ENCODE data around the gene DDX50.
"Not testable (repeated sequence)": the region's sequence is repeated elsewhere in the genome, so short reads cannot be mapped to it uniquely, and the experiment has no call there.

Gene DDX50

DNA sequence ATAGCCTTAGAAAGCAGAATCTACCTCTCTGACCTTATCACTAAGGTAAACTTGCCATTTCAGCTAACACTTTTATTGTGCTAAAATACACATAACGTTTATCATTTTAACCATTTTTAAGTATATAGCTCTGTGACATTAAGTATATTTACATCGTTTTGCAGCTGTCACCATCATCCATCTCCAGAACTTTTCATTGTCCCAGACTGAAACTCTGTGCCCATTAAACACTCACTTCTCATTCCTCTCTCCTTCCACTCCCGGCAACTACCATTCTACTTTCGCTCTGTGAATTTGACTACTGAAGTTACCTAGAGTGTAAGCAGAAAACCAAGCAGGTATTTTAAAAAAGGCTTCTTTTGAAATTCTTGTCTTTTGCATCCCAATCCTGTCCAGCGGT, 1.3 kb downstream of the DDX50 start:
- no peak for DNase-seq

DNA sequence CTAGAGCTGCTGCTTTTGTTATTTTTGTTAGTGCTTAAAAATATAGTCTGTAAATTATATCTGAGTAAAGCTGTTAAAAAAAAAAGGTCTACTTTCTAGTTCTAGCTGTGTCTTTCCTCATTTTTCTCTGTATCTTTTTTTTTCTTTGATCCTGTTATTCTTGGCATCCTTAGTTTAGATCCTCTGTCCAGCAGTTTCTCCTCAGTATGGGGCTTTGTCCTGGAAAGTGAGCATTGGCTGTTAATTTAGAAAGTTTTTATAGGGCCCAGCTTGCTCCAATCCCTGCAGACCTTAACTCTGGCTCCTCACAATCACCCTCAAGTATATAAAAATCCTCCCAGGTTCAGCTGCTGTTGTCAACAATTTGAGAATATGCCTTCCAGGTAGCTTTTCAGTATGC, 23.5 kb downstream of the DDX50 start:
- no peak for DNase-seq

DNA sequence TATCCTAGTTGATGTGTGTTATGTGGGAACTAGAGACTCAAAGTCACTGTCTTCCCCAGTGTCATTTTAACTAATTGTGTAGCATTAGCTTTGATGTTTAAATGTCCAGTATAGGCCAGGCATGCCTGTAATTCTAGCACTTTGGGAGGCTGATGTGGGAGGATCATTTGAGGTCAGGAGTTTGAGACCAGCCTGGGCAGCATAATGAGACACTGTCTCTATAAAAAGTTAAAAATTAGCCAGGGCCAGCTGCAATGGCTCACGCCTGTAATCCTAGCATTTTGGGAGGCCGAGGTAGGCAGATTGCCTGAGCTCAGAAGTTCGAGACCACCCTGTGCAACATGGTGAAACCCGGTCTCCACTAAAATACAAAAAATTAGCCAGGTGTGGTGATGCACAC, 24.4 kb downstream of the DDX50 start:
- DNase-seq = no peak

DNA sequence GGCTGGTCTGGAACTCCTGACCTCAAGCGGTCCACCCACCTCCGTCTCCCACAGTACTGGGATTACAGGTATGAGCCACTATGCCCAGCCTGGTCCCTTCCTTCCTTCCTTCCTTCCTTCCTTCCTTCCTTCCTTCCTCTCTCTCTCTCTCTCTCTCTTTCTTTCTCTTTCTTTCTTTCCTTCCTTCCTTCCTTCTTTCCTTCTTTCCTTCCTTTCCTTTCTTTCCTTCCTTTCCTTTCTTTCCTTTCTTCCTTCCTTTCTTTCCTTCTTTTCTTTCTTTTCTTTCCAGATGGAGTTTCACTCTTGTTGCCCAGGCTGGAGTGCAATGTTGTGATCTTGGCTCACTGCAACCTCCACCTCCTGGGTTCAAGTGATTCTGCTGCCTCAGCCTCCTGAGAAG, 28.0 kb downstream of the DDX50 start:
- not testable (repeated sequence) for DNase-seq

DNA sequence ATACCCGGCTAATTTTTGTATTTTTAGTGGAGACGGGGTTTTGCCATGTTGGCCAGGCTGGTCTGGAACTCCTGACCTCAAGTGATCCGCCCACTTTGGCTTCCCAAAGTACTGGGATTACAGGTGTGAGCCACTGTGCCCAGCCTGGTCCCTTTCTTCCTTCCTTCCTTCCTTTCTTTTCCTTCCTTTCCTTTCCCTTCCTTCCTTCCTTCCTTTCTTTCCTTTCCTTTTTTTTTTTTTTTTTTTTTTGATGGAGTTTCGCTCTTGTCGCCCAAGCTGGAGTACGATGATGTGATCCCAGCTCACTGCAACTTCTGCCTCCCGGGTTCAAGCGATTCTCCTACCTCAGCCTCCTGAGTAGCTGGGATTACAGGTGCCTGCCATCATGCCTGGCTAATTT, 28.8 kb downstream of the DDX50 start:
- DNase-seq = not testable (repeated sequence)

DNA sequence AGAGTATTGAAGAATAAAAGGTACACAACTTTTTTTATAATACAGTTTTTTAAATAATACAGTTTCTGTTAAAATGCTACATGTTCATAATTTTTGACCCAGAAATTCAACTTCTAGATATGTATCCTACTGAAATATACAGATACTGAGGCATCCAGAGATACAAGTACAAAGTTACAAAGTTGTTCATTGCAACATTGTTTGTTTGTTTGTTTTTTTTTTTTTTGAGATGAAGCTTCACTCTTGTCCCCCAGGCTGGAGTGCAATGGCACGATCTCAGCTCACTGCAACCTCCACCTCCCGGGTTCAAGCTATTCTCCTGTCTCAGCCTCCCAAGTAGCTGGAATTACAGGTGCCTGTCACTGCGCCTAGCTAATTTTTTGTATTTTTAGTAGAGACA, 31.7 kb downstream of the DDX50 start:
- not testable (repeated sequence) for DNase-seq

DNA sequence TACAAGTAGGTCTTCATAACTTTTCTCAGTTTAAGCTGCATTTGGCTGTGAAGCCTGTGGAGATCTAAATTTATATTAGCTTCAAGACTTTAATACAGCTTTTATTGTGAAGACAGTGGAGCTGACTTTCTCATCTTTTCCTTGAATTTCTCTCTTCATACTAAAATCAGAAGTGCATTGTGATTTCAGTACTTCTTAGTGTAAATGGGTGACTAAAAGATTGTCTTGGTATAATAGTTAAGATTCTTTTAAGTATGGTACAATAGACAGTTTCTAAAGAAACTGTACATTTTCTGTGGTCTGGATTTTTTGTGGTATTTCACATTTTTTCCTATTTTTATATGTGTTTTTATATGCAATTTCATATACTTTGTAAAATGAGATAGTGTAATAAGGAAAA, 33.9 kb downstream of the DDX50 start:
- DNase-seq = no peak

DNA sequence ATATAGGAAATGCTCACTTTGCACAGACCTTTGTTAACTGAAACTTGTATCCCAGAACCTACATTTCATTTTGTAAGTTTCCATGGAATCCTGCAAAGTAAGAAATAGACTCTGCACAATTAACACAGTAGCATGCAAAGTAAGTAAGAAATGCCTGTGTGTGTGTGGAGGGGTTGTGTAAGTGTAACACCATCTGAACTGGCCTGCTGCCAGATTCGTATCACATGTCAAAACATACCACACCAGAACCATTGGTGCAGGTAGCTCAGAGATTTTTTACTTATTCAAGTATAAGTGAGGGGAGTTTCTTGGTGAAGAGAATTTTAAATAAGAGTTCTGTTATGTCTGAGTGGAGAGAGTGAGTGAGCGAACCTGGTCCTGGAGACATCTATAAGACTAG, 37.0 kb downstream of the DDX50 start:
- DNase-seq = no peak

DNA sequence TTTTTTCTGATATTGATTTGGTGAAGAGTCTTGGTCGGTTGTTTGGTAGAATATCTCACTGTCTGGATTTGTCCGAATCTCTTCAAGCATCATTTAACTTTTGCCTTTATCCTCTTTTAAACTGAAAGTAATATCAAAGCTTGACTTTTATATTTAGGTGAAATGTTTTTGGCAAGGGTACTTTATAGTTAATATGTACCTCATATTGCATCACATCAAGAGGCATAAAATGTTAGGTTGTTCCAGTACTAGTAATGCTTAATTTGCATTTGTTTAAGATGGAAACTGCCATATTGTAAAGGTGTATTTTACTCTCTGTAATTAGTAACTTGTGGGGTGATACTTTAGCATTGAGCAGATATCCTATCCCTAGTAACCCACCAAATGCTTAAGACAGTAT, 37.8 kb downstream of the DDX50 start:
- DNase-seq = no peak

DNA sequence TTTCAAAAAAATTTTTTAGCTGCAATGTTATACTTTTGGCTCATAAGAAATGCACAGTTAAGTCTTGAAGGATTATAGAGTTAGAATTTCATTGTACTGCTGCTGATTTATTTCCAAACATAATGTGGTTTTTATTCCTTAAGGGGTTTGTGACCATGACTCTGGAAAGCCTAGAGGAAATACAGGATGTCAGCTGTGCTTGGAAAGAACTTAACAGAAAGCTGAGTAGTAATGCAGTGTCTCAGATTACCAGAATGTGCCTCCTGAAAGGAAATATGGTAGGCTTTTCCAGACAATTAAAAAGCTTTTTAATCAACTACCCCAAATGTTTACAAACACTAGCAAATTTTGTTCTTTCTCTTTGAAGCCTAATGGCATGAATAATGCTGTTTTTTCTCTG, 39.8 kb downstream of the DDX50 start:
- not testable (repeated sequence) for DNase-seq

DNA sequence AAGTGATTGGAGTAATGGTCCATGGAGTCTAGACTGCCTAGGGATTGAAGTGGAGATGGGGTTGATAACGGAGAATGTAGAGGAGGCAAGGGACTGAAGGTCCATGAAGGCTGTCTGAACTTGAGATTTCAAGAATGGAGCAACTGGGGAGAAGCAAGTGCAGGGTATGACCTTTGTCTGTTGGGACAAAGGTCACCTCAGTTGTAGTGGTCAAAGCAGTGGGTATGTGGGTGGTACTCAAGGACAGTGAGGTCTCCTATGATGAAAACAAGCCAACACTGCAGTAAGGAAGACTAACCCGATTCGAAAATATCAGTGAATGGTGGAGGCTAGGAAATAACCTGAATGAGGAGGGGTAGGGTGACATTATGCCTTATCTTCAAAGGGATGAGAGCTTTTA, 49.5 kb downstream of the DDX50 start:
- DNase-seq = no peak

DNA sequence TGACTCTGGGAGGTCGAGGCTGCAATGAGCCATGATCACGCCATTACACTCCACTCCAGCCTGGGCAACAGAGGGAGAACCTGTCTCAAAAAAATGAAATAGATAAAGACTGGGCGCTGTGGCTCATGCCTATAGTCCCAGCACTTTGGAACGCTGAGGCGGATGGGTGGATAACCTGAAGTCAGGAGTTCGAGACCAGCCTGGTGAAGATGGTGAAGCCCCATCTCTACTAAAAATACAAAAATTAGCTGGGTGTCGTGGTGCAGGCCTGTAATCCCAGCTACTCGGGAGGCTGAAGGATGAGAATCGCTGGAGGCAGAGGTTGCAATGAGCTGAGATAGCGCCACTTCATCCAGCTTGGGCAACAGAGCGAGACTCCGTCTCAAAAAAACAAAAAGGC, 53.8 kb downstream of the DDX50 start:
- no peak for DNase-seq

DNA sequence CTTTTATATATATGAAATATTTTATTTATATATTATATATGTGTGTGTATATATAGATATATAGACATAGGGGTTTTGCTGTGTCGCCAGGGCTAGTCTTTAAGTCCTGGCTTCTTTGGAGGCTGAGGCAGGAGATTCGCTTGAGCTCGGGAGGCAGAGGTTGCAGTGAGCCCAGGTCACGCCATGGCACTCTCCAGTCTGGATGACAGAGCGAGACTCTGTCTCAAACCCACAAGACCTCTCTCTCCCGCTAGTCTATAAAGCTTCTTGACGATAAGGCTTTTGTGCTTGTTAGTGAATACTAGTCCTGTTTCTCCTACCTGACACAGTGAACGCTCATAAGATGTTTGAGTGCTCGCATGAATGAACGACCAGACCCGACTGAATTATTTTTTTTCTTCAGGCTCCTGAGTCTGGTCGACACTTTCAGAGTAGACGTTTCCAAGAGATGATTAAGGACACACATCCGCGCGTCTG, 54.3 kb downstream of the DDX50 start:
- no peak for DNase-seq

DNA sequence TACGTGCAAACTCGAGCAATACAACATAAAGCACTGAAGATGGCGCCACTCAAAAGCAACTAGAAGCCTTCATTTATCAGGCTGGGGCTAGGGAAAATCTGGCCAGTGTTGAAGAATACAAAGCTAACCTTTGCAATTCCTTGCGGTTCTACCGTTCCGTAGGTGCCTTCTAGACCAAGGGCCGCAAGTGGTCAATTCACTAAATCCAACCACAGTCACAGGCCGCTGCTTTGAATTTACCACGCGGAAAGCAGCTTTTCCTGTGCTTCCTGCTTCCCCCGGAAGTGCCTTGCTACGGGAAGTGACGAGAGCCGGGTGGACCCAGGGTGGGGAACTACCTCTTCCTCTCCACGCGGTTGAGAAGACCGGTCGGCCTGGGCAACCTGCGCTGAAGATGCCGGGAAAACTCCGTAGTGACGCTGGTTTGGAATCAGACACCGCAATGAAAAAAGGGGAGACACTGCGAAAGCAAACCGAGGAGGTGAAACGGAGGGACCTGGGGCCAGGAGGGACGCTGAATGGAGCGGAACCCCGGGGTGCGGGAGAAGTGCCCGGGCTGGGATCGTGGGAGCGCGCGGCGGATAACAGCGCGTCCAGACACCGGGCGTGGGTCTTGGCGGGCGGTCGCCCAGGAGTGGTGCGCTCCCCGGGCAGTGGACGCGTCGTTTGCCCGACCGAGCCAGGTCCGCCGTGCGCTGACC, 54.9 kb downstream of the DDX50 start, which contains the start of gene DDX21:
Gene DDX21, plus strand, starts transcription at position 339 of the 701 bp plus-strand sequence. Its CDS starts 56 bp downstream, at position 395.
- peak; percentile 97 for DNase-seq

DNA sequence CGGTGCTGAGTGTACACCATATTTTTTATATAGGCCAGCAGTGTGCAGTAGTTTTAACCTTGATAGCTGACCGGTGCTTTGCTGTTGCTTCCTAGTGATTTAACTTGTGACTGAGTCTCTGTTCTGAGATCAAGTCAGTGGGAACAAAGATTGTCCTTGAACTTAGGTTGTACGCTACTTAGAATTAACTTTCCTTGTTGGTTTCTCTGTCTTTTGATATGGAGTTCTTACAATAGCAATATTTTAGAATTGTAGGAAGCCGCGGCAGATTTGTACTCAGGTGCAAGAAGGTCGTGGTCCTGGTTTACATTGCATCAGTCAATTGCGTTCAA, 56.1 kb downstream of the DDX50 start:
- DNase-seq = no peak

DNA sequence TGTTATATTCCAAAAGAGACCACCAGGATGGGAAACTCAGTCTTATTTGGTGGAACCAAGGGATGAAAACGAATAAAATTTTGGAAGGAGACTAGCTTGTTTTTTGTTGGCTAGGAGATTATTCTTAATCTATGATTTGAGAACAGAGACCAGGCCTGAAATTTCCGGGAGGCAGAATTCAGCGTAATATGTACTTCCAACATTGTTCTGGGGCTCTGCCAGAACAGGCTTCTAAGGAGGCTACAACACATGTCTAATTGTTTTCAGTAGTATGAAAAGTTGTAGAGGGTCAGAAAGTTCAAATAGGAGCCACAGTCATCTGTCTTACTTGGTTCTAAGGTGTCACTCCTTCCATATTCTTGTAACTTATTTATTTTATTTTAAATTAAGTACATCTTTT, 56.5 kb downstream of the DDX50 start:
- peak; percentile 55 for DNase-seq

DNA sequence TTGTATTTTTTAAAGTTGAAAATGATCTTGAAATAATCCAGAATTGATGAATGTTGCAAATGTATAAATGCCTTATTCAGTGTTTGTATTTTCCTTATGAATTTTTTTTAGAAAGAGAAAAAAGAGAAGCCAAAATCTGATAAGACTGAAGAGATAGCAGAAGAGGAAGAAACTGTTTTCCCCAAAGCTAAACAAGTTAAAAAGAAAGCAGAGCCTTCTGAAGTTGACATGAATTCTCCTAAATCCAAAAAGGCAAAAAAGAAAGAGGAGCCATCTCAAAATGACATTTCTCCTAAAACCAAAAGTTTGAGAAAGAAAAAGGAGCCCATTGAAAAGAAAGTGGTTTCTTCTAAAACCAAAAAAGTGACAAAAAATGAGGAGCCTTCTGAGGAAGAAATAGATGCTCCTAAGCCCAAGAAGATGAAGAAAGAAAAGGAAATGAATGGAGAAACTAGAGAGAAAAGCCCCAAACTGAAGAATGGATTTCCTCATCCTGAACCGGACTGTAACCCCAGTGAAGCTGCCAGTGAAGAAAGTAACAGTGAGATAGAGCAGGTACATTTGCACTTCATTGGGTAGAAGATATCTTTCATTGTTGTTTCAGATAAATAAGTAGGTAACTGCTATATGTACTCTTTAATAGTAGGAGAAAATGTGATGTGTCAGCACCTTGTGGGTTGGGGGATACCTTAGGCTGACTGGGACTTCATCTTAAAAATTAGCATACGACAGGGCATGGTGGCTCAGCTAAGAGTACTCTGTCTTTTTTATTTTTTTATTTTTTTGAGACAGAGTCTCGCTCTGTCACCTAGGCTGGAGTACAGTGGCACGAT, 58.8 kb downstream of the DDX50 start:
- DNase-seq = peak; percentile 58

DNA sequence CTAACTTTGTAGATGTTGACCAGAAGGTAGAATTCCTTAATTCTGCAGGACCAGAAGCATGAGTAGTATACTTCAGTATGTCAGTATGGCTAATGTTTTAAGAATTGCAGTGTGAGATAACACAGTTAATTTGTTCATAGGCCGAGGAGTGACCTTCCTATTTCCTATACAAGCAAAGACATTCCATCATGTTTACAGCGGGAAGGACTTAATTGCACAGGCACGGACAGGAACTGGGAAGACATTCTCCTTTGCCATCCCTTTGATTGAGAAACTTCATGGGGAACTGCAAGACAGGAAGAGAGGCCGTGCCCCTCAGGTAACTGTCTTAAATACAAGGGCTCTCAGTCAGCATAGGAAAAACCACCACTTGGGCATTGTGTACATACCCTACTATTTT, 62.0 kb downstream of the DDX50 start:
- no peak for DNase-seq

DNA sequence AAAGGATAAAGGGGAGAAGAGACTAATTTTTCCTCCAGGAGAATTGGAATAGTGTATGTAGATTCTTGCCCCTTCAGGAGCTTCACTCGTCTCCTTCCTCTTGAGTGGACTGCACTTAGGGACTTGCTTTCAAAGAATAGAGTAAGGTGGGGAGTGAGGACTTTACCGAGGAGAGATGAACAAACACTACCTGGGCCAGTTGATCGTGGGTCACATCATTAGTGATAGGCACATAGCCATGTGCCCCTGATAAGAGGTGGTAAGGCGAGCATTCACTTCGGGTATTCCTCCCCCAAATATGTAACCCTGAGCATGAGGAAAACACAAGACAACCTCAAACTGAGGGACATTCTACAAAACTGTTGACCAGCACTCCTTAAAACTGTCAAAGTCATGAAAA, 72.9 kb downstream of the DDX50 start:
- no peak for DNase-seq

DNA sequence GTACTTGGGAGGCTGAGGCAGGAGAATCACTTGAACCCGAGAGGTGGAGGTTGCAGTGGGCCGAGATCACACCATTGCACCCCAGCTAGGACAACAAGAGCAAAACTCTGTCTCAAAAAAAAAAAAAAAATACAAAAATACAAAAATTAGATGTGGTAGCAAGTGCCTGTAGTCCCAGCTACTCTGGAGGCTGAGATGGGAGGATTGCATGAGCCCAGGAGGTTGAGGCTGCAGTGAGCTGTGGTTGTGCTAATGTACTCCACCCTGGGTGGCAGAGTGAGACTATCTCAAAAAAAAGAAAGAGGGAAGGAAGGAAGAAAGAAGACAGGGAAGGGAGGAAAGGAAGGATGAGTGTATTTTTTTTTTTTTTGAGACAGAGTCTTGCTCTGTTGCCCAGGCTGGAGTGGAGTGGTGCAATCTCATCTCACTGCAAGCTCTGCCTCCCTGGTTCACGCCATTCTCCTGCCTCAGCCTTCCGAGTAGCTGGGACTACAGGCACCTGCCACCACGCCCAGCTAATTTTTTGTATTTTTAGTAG, 74.9 kb downstream of the DDX50 start:
- DNase-seq = not testable (repeated sequence)

DNA sequence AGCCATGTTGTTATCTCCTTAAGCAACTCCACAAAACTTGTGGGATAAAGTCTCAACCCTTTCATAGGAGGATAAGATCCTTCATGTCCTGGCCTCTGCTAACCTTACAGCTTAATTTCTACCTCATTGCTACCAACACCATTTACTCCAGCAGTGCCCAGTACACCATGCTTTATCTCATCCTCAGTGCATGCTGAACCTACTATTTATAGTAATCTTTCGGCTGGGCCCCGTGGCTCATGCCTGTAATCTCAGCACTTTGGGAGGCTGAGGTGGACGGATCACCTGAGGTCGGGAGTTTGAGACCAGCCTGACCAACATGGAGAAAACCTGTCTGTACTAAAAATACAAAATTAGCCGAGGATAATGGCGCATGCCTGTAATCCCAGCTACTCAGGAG, 78.6 kb downstream of the DDX50 start:
- not testable (repeated sequence) for DNase-seq

DNA sequence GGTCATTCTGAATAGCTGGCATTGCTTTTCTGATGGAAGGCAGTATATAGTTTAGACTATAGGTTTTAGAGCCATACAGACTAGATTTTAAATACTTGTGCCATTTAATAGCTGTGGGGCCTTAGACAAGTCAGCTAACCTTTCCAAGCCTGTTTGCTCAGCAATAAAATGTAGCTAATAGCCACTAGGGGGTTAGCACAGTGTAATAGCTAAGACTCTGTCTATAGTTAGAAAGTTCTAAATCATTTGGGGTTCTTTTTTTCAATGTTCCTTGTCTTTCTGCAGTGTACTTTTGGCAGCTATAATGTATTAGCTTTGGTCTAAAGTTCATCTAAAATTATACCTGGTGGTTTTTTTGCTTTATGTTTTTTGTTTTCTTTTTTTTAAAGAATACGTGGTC, 80.0 kb downstream of the DDX50 start:
- peak; percentile 15 for DNase-seq

DNA sequence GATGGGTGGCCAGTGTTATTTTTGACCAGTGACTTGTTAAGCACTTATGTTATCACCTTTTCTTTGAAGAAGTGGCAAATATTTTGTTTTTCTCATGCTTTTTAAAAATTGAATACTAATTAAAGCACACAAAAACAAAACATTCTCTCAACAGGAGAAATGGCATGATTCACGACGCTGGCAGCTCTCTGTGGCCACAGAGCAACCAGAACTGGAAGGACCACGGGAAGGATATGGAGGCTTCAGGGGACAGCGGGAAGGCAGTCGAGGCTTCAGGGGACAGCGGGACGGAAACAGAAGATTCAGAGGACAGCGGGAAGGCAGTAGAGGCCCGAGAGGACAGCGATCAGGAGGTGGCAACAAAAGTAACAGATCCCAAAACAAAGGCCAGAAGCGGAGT, 81.3 kb downstream of the DDX50 start:
- DNase-seq = no peak

DNA sequence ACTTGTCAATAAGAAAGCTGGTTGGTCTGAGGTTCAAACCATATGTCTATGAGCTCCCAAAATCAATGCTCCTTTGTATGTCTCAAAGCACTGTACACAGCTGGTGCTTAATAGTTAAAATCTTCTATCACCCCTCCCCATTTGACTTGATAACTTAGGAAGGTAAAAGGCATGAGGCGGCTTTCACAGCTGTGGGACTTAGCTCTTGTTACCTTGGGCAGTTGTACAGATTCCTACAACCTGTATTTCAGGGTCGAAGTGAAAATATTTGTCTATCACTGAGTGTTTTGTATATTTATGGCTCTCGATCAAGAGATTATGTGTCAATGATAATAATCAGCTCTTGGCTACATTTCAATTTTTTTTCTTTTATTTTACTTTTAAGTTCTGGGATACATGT, 86.5 kb downstream of the DDX50 start:
- peak; percentile 41 for DNase-seq

Measured in OCI-M1 (cell line).